Smooth muscle cell (in vitro differentiated cells): ENCODE results near the gene WAS. TPM values are rescaled to one million over a fixed set of nuclear protein-coding genes. Genes with fewer than 3 reads are reported as not detected.
A peak's percentile ranks its signal among the peaks of the same experiment; 100 is the strongest.

ENCODE experiments used
- DNase-seq: peaks from one replicate; lab custom pipeline; 2025; ENCODE audit not compliant: unreplicated experiment; lab: John Stamatoyannopoulos, UW
- H2AFZ ChIP-seq: fragments of 200-600 bp; sonication (generic); 2 replicates; pipeline ENCODE4 v1.6.0; 2016; ENCODE audit warnings: antibody characterized with exemption, low read depth, mild to moderate bottlenecking
- H3F3A ChIP-seq: fragments of 200-600 bp; sonication (generic); 2 replicates; pipeline ENCODE4 v1.6.0; 2017; ENCODE audit warnings: antibody characterized with exemption, low read depth
- H3K27ac ChIP-seq: fragments of 200-600 bp; sonication (generic); 2 replicates; pipeline ENCODE4 v1.5.1; 2016; ENCODE audit warnings: low read depth, mild to moderate bottlenecking
- H3K27me3 ChIP-seq: fragments of 200-600 bp; sonication (generic); 2 replicates; pipeline ENCODE4 v1.6.1; 2016; ENCODE audit warnings: low read depth, mild to moderate bottlenecking
- H3K36me3 ChIP-seq: fragments of 200-600 bp; sonication (generic); 2 replicates; pipeline ENCODE4 v1.5.1; 2016; ENCODE audit warnings: low read depth
- H3K4me1 ChIP-seq: fragments of 200-600 bp; sonication (generic); 2 replicates; pipeline ENCODE4 v1.5.1; 2016; ENCODE audit warnings: low read depth
- H3K4me2 ChIP-seq: fragments of 200-600 bp; sonication (generic); 2 replicates; pipeline ENCODE4 v1.6.0; 2016; ENCODE audit warnings: mild to moderate bottlenecking
- H3K4me3 ChIP-seq: fragments of 200-600 bp; sonication (generic); 2 replicates; pipeline ENCODE4 v1.5.1; 2016; ENCODE audit warnings: mild to moderate bottlenecking
- H3K79me2 ChIP-seq: fragments of 200-600 bp; sonication (generic); 2 replicates; pipeline ENCODE4 v1.6.0; 2016; ENCODE audit warnings: low read depth, mild to moderate bottlenecking
- H3K9ac ChIP-seq: fragments of 200-600 bp; sonication (generic); 2 replicates; pipeline ENCODE4 v1.6.0; 2016; ENCODE audit warnings: low read depth
- H3K9me3 ChIP-seq: fragments of 200-600 bp; sonication (generic); replicated peaks from 2 replicates; pipeline ENCODE4 v1.5.1; 2016; ENCODE audit warnings: low read depth
- H4K20me1 ChIP-seq: fragments of 200-600 bp; sonication (generic); 2 replicates; pipeline ENCODE4 v1.6.0; 2016; ENCODE audit warnings: low read depth
- CTCF ChIP-seq: fragments of 200-600 bp; sonication (generic); IDR thresholded peaks from 2 replicates; pipeline ENCODE4 v1.5.1; 2017; ENCODE audit warnings: borderline replicate concordance, mild to moderate bottlenecking, antibody characterized with exemption; ENCODE audit not compliant: insufficient read depth, poor library complexity, severe bottlenecking
- WGBS: methylation state at CpG from one replicate; pipeline ENCODE4 v1.1.7; 2016; ENCODE audit warnings: low lambda C conversion rate; 5-methylcytosine and 5-hydroxymethylcytosine counted together
- polyA plus RNA-seq: library from polyadenylated mRNA; unstranded; fragments of >200 nt; fragmentation: Nextera tagmentation; extraction: Ambion mirVana; gene quantifications from 2 replicates; pipeline ENCODE4 v1.2.1, GENCODE V29; 2016
- total RNA-seq: library from RNA; depleted of rRNA; stranded (reverse); fragments of >200 nt; gene quantifications from 2 replicates; pipeline ENCODE4 v1.2.3, GENCODE V29; 2014

The WAS gene
- total and polyA plus RNA-seq, 2 experiments from 2014 or later = 0.24 to 0.54 TPM

DNA sequence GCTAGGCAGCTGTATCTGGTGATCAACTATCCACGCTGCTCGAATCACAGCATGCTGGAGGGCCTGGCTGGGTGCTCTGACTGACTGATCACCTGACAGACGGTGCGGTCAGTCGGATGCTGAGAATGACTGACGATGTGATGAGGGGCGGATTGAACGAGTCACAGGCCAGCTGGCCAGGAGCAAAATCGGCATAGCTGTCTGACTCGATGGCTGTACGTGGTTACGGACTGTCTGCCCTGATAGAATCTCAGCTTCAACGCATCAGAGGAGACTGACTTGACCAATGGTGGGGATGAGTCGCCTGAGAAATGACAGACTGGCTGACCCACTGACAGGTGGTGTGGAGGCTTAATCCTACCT lies 11.9 kb downstream of the WAS start:
- no peaks in the 10 kb centered on the region for H3K36me3 ChIP-seq
- no peak overlapping the region for H3K9ac ChIP-seq
- H3K4me2 ChIP-seq = peak overlapping the region; percentile 87
- no peak for DNase-seq
- H3K4me1 ChIP-seq = no peaks in the 10 kb centered on the region
- H3K9me3 ChIP-seq = no peaks in the 10 kb centered on the region
- 60% methylated on average over 14 of the region's 14 CpGs for WGBS
- no peaks in the 10 kb centered on the region for H3F3A ChIP-seq
- peak overlapping the region; percentile 62 for H3K4me3 ChIP-seq
- H3K27me3 ChIP-seq = no peaks in the 10 kb centered on the region
- H4K20me1 ChIP-seq = no peaks in the 10 kb centered on the region
- no peak overlapping the region for H2AFZ ChIP-seq
- H3K27ac ChIP-seq = no peak overlapping the region
- no peaks in the 10 kb centered on the region for H3K79me2 ChIP-seq
- no peak for TF ChIP-seq CTCF

DNA sequence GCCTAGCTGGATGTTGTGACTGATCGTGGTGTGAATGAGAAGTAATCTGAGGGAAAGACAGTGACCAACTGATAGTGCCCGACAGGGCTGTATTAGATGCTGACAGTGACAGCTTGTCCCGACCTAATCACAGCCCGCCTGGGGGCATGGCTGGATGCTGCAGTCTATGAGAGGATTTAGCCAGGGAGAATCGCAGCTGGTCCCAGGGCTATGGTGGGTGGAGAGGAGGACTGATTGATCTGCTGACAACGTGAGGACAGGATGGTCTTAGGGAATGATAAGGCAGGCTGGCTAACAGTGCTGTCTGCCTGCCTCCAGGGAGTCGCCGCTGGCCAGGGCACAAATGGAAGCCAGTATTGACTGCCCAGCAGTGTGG lies 12.3 kb downstream of the WAS start:
- H3K36me3 ChIP-seq = no peaks in the 10 kb centered on the region
- no peak for TF ChIP-seq CTCF
- no peaks in the 10 kb centered on the region for H4K20me1 ChIP-seq
- H3K79me2 ChIP-seq = no peaks in the 10 kb centered on the region
- peak overlapping the region; percentile 69 for H2AFZ ChIP-seq
- WGBS = 38% methylated on average over 8 of the region's 8 CpGs
- no peaks in the 10 kb centered on the region for H3K9me3 ChIP-seq
- H3K9ac ChIP-seq = peak overlapping the region; percentile 77
- H3K4me3 ChIP-seq = peak overlapping the region; percentile 62
- H3K27me3 ChIP-seq = no peaks in the 10 kb centered on the region
- no peaks in the 10 kb centered on the region for H3F3A ChIP-seq
- peak overlapping the region; percentile 56 for H3K27ac ChIP-seq
- no peaks in the 10 kb centered on the region for H3K4me1 ChIP-seq
- H3K4me2 ChIP-seq = peak overlapping the region; percentile 87
- DNase-seq = no peak

DNA sequence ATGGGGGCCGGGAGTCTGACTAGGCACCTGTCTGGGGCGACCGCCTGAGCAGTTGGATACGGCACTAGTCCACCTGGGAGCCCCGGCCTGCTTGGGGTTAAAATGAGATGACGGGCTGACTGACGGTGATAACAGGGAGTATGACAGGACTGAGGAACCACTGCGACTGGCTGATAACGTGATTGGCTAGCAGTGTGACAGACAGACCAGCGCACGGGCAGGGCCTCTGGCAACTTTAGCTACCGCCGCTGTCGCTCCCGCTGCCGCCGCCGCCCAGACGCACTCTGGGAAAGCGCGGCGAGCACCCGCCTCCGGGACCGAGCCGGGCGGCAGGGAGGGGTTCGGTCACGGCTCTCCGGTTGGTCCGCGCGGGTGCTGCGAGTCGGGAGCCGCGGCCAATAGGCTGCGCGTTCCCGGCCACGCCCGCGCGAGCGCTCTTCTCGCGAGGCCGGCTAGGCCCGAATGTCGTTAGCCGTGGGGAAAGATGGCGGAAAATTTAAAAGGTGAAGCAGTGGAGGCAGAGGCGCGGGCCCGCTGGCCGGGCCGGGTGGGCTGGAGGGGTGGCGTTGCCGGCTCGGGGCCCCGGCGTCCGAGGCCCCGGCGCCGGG lies 12.8 kb downstream of the WAS start, which contains the start of gene SUV39H1:
Gene SUV39H1 (plus strand): TSS at position 434 of the 608 bp plus-strand sequence. CDS start 51 bp downstream, at position 485.
- Histone ChIP-seq H3K9me3 (no peaks in the 10 kb centered on the region), H3K4me2 (peak within 1 kb of the TSS; percentile 87), H3K9ac (peak within 1 kb of the TSS; percentile 77), H3K27ac (peak within 1 kb of the TSS; percentile 56), H3K4me1 (no peaks in the 10 kb centered on the region), H2AFZ (peak within 1 kb of the TSS; percentile 69), H3K27me3 (no peaks in the 10 kb centered on the region), H3F3A (no peaks in the 10 kb centered on the region), H3K79me2 (no peaks in the 10 kb centered on the region), H3K4me3 (peak within 1 kb of the TSS; percentile 62), H3K36me3 (no peaks in the 10 kb centered on the region), H4K20me1 (no peaks in the 10 kb centered on the region)
- DNase-seq = peak; percentile 28
- no peak for TF ChIP-seq CTCF
- WGBS = 34% methylated on average over 48 of the region's 66 CpGs
